Globus pallidus (tissue), 1 donor: Measurements from ENCODE around the gene SLC7A7.
"Not testable (repeated sequence)": the region's sequence is repeated elsewhere in the genome, so short reads cannot be mapped to it uniquely, and the experiment has no call there.

ENCODE experiments used
- DNase-seq: peaks from one replicate; pipeline ENCODE4 v3.0.0-alpha.2; 2015; ENCODE audit warnings: low spot score

SLC7A7 gene

GRCh38 chr14:22821193-22822015 lies 6.2 kb upstream of the SLC7A7 start:
- DNase-seq, result no peak

- no peak for DNase-seq
Observed at GRCh38 chr14:22820731-22821130, 5.5 kb upstream of the SLC7A7 start.

GRCh38 chr14:22819151-22819988 lies 4.1 kb upstream of the SLC7A7 start:
- no peak for DNase-seq

- DNase-seq, result no peak
Observed at GRCh38 chr14:22814373-22814772, 862 bp downstream of the SLC7A7 start.

- DNase-seq, result no peak
Observed at GRCh38 chr14:22813145-22813544, 2.1 kb downstream of the SLC7A7 start.

GRCh38 chr14:22812744-22813143 lies 2.5 kb downstream of the SLC7A7 start:
- no peak for DNase-seq

- no peak for DNase-seq
Observed at GRCh38 chr14:22811722-22812121, 3.5 kb downstream of the SLC7A7 start.

GRCh38 chr14:22808388-22809209 lies 6.6 kb downstream of the SLC7A7 start:
- DNase-seq, result no peak

- DNase-seq, result no peak
Observed at GRCh38 chr14:22807432-22808087, 7.7 kb downstream of the SLC7A7 start.

- DNase-seq, result not testable (repeated sequence)
Observed at GRCh38 chr14:22805235-22805634, 10.0 kb downstream of the SLC7A7 start.

- no peak for DNase-seq
Observed at GRCh38 chr14:22803687-22803974, 11.6 kb downstream of the SLC7A7 start.

GRCh38 chr14:22802860-22803686 lies 12.2 kb downstream of the SLC7A7 start:
- no peak for DNase-seq

- DNase-seq, result no peak
Observed at GRCh38 chr14:22801716-22802115, 13.5 kb downstream of the SLC7A7 start.

- DNase-seq, result no peak
Observed at GRCh38 chr14:22800346-22800745, 14.9 kb downstream of the SLC7A7 start.

- no peak for DNase-seq
Observed at GRCh38 chr14:22798528-22798927, 16.7 kb downstream of the SLC7A7 start.

GRCh38 chr14:22797017-22797917 lies 18.0 kb downstream of the SLC7A7 start:
- no peak for DNase-seq

- no peak for DNase-seq
Observed at GRCh38 chr14:22796087-22796707, 19.0 kb downstream of the SLC7A7 start.

- DNase-seq, result no peak
Observed at GRCh38 chr14:22794551-22794951, 20.7 kb downstream of the SLC7A7 start.

GRCh38 chr14:22793976-22794375 lies 21.3 kb downstream of the SLC7A7 start:
- no peak for DNase-seq

GRCh38 chr14:22793550-22793949 lies 21.7 kb downstream of the SLC7A7 start:
- DNase-seq, result not testable (repeated sequence)
